Measurements from ENCODE around the gene CACNG5. TPM values are rescaled to one million over a fixed set of nuclear protein-coding genes. Genes with fewer than 3 reads are reported as not detected.

Gene CACNG5
- total and polyA plus RNA-seq, 4 donors: not detected

- H3K36me3 ChIP-seq (ENCODE audit: control insufficient read depth in 4 of 4, insufficient read depth in 3 of 4, low read depth in 1 of 4, low read length in 3 of 4): no peaks in the 10 kb centered on the region
- H3K27ac ChIP-seq (ENCODE audit: low read depth in 1 of 2, low read length in 2 of 2): no peak overlapping the region
- 89% methylated on average over 7 of the region's 7 CpGs for WGBS
- H3K27me3 ChIP-seq (ENCODE audit: control insufficient read depth in 4 of 4, insufficient read depth in 4 of 4, low read length in 3 of 4): no peaks in the 10 kb centered on the region
- H3K9ac ChIP-seq (ENCODE audit: low read depth in 1 of 2, low read length in 2 of 2): no peak overlapping the region
- no peak for DNase-seq (ENCODE audit: low spot score)
- no peaks in the 10 kb centered on the region for H3K4me1 ChIP-seq (ENCODE audit: control insufficient read depth in 4 of 4, insufficient read depth in 4 of 4, low read length in 3 of 4)
- no peaks in the 10 kb centered on the region for H3K9me3 ChIP-seq (ENCODE audit: control insufficient read depth in 4 of 4, low read length in 3 of 4)
- no peak overlapping the region for H3K4me3 ChIP-seq (ENCODE audit: low read depth in 1 of 3, low read length in 3 of 3)
- TF ChIP-seq CTCF (IDR thresholded peaks at IDR 0.05; ENCODE audit: low read depth, low read length, missing input control) (no peak), YY1 (IDR thresholded peaks at IDR 0.05) (no peak), TAF1 (conservative IDR thresholded peaks at IDR 0.05) (no peak), NR2F2 (IDR thresholded peaks at IDR 0.05) (no peak), EGR1 (IDR thresholded peaks at IDR 0.05; ENCODE audit: low read depth in 2 of 2) (no peak), GABPA (IDR thresholded peaks at IDR 0.05 in 1 of 2, conservative IDR thresholded peaks at IDR 0.05 in 1 of 2) (no peak), SP1 (IDR thresholded peaks at IDR 0.05) (no peak), RAD21 (IDR thresholded peaks at IDR 0.05) (no peak), FOXA1 (IDR thresholded peaks at IDR 0.05) (no peak), HNF4G (IDR thresholded peaks at IDR 0.05) (no peak), HNF4A (conservative IDR thresholded peaks at IDR 0.05) (no peak), FOXA2 (IDR thresholded peaks at IDR 0.05) (no peak), RXRA (IDR thresholded peaks at IDR 0.05) (no peak), JUND (IDR thresholded peaks at IDR 0.05) (no peak)
- TF ChIP-seq, protein P1, sequence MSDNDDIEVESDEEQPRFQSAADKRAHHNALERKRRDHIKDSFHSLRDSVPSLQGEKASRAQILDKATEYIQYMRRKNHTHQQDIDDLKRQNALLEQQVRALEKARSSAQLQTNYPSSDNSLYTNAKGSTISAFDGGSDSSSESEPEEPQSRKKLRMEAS (IDR thresholded peaks at IDR 0.05): no peak
- TF ChIP-seq, protein P2, sequence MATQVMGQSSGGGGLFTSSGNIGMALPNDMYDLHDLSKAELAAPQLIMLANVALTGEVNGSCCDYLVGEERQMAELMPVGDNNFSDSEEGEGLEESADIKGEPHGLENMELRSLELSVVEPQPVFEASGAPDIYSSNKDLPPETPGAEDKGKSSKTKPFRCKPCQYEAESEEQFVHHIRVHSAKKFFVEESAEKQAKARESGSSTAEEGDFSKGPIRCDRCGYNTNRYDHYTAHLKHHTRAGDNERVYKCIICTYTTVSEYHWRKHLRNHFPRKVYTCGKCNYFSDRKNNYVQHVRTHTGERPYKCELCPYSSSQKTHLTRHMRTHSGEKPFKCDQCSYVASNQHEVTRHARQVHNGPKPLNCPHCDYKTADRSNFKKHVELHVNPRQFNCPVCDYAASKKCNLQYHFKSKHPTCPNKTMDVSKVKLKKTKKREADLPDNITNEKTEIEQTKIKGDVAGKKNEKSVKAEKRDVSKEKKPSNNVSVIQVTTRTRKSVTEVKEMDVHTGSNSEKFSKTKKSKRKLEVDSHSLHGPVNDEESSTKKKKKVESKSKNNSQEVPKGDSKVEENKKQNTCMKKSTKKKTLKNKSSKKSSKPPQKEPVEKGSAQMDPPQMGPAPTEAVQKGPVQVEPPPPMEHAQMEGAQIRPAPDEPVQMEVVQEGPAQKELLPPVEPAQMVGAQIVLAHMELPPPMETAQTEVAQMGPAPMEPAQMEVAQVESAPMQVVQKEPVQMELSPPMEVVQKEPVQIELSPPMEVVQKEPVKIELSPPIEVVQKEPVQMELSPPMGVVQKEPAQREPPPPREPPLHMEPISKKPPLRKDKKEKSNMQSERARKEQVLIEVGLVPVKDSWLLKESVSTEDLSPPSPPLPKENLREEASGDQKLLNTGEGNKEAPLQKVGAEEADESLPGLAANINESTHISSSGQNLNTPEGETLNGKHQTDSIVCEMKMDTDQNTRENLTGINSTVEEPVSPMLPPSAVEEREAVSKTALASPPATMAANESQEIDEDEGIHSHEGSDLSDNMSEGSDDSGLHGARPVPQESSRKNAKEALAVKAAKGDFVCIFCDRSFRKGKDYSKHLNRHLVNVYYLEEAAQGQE (IDR thresholded peaks at IDR 0.05): no peak
- TF ChIP-seq, protein P3, sequence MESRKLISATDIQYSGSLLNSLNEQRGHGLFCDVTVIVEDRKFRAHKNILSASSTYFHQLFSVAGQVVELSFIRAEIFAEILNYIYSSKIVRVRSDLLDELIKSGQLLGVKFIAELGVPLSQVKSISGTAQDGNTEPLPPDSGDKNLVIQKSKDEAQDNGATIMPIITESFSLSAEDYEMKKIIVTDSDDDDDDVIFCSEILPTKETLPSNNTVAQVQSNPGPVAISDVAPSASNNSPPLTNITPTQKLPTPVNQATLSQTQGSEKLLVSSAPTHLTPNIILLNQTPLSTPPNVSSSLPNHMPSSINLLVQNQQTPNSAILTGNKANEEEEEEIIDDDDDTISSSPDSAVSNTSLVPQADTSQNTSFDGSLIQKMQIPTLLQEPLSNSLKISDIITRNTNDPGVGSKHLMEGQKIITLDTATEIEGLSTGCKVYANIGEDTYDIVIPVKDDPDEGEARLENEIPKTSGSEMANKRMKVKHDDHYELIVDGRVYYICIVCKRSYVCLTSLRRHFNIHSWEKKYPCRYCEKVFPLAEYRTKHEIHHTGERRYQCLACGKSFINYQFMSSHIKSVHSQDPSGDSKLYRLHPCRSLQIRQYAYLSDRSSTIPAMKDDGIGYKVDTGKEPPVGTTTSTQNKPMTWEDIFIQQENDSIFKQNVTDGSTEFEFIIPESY (IDR thresholded peaks at IDR 0.05): no peak
- TF ChIP-seq, protein P4, sequence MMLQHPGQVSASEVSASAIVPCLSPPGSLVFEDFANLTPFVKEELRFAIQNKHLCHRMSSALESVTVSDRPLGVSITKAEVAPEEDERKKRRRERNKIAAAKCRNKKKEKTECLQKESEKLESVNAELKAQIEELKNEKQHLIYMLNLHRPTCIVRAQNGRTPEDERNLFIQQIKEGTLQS (IDR thresholded peaks at IDR 0.05): no peak
Observed at GRCh38 chr17:66889480-66890230, 54.7 kb downstream of the CACNG5 start.
